PC-3 (cell line): Measurements from ENCODE around the gene GSTM3. TPM values are rescaled to one million over a fixed set of nuclear protein-coding genes. Genes with fewer than 3 reads are reported as not detected.

Source experiments
- ATAC-seq: fragments of 200-7000 bp; cut with Tn5 transposase; 2 replicates; pipeline ENCODE4 v1.9.1; 2020; ENCODE audit warnings: mild to moderate bottlenecking, moderate library complexity
- BruUV-seq: library from RNA; stranded (reverse); fragments of 400-500 nt; replicated peaks from 2 replicates; lab custom pipeline; 2021; lab: Mats Ljungman, UMichigan
- CTCF ChIA-PET: fragments of 300-600 bp; sonication (Branson Sonifier 250); formaldehyde crosslinking; loops from one replicate; lab custom pipeline; 2022; ENCODE audit warnings: antibody characterized with exemption; lab: Charles Lee
- POLR2A ChIA-PET: fragments of 300-600 bp; sonication (Branson Sonifier 250); formaldehyde crosslinking; loops from one replicate; lab custom pipeline; 2022; ENCODE audit warnings: antibody characterized with exemption; ENCODE audit not compliant: unreplicated experiment; lab: Charles Lee
- DNase-seq: peaks from one replicate; pipeline ENCODE4 v3.0.0-alpha.2; 2015
- H2AFZ ChIP-seq: fragments of 300-600 bp; sonication (generic); 2 replicates; pipeline ENCODE4 v1.6.0; 2016; ENCODE audit warnings: antibody characterized with exemption, low read length
- H3F3A ChIP-seq: fragments of 300-600 bp; sonication (generic); one replicate; pipeline ENCODE4 v1.6.0; 2017; ENCODE audit warnings: antibody characterized with exemption, low read length, control low read depth, mild to moderate bottlenecking; ENCODE audit not compliant: unreplicated experiment
- H3K27ac ChIP-seq: fragments of 300-600 bp; sonication (generic); 2 replicates; pipeline ENCODE4 v1.5.1; 2016; ENCODE audit warnings: mild to moderate bottlenecking, low read length
- H3K27me3 ChIP-seq: fragments of 300-600 bp; sonication (generic); 2 replicates; pipeline ENCODE4 v1.6.1; 2016; ENCODE audit warnings: low read length, mixed read lengths
- H3K36me3 ChIP-seq: fragments of 300-600 bp; sonication (generic); 2 replicates; pipeline ENCODE4 v1.6.1; 2016; ENCODE audit warnings: low read depth, mixed run types, low read length, mixed read lengths
- H3K4me1 ChIP-seq: fragments of 300-600 bp; sonication (generic); 2 replicates; pipeline ENCODE4 v1.5.1; 2016; ENCODE audit warnings: low read length; ENCODE audit not compliant: insufficient read depth
- H3K4me2 ChIP-seq: fragments of 300-600 bp; sonication (generic); 2 replicates; pipeline ENCODE4 v1.6.0; 2016; ENCODE audit warnings: low read length
- H3K4me3 ChIP-seq: fragments of 300-600 bp; sonication (generic); 2 replicates; pipeline ENCODE4 v1.5.1; 2016; ENCODE audit warnings: mild to moderate bottlenecking, low read length, mixed read lengths
- H3K79me2 ChIP-seq: fragments of 300-600 bp; sonication (generic); 2 replicates; pipeline ENCODE4 v1.6.1; 2017; ENCODE audit warnings: low read length, mixed read lengths
- H3K9ac ChIP-seq: fragments of 300-600 bp; sonication (generic); 2 replicates; pipeline ENCODE4 v1.6.0; 2016; ENCODE audit warnings: mild to moderate bottlenecking, low read length
- H3K9me2 ChIP-seq: fragments of 300-600 bp; sonication (generic); replicated peaks from 2 replicates; pipeline ENCODE4 v1.6.1; 2016; ENCODE audit warnings: mixed run types, low read length, mixed read lengths
- H3K9me3 ChIP-seq: fragments of 300-600 bp; sonication (generic); 2 replicates; pipeline ENCODE4 v1.6.1; 2016; ENCODE audit warnings: low read length, mixed read lengths
- H4K20me1 ChIP-seq: fragments of 300-600 bp; sonication (generic); 2 replicates; pipeline ENCODE4 v1.6.1; 2016; ENCODE audit warnings: low read length, mixed read lengths
- CTCF ChIP-seq: fragments of 300-600 bp; sonication (generic); conservative IDR thresholded peaks from 2 replicates; pipeline ENCODE4 v1.5.1; 2017; ENCODE audit warnings: antibody characterized with exemption, low read depth, mild to moderate bottlenecking, low read length
- EZH2 ChIP-seq: fragments of 300-600 bp; sonication (generic); IDR thresholded peaks from one replicate; pipeline ENCODE4 v1.6.1; 2017; ENCODE audit warnings: antibody characterized with exemption, mild to moderate bottlenecking, low read length; ENCODE audit not compliant: unreplicated experiment
- EZH2phosphoT487 ChIP-seq: fragments of 300-600 bp; sonication (generic); IDR thresholded peaks from 2 replicates; pipeline ENCODE4 v1.6.1; 2018; ENCODE audit warnings: mild to moderate bottlenecking, antibody characterized with exemption, low read length, borderline replicate concordance
- intact Hi-C: fragments of 100-400 bp; cut with micrococcal nuclease; formaldehyde crosslinking; loops from 2 replicates; pipeline ENCODE4 v1.9.0; 2023
- total RNA-seq: library from RNA; depleted of rRNA; stranded (reverse); fragments of >200 nt; gene quantifications from 2 replicates; pipeline ENCODE4 v1.2.3, GENCODE V29; 2014

Gene GSTM3
- total RNA-seq, 1 experiment from 2014 or later, result 76.6 TPM

DNA sequence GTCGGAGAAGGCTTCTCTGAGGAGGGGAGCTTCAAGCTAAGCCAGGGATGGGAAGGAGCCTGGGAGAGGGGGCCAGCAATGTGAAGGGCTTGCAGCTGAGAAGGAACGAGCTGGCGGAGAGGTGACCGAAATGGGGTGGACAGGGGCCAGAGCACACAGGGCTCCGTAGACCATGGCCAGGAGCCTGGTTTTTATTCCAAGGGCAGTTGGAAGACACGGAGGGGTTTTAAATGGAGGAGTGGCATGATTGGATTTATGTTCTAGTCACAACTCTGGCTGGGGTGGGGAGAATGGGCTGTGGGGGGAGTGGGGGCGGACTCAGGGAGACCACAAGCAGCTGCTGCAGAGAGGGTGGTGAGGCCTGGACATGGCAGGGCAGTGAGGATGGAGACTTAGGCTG lies 28.0 kb upstream of the GSTM3 start:
- no peak for DNase-seq
- intact Hi-C loops, result no loop called here
- no TSS peak for BruUV-seq
- ATAC-seq, result no peak
- ChIA-PET CTCF (no interaction called here), POLR2A (no interaction called here)
- Histone ChIP-seq H3K9me2 (no peaks in the 10 kb centered on the region), H3K9ac (no peak overlapping the region), H3K9me3 (no peaks in the 10 kb centered on the region), H3K79me2 (no peaks in the 10 kb centered on the region), H3K4me2 (no peak overlapping the region), H3K4me3 (no peak overlapping the region), H4K20me1 (no peaks in the 10 kb centered on the region), H3K27ac (no peak overlapping the region), H3K4me1 (peaks cover 7% of the 10 kb centered on the region; the same call in 1 of the 2 replicates), H3K36me3 (no peaks in the 10 kb centered on the region), H2AFZ (no peak overlapping the region), H3F3A (no peaks in the 10 kb centered on the region), H3K27me3 (no peaks in the 10 kb centered on the region)
- TF ChIP-seq CTCF (no peak), EZH2 (no peak), EZH2phosphoT487 (no peak)

GRCh38 chr1:109768335-109768650 lies 27.5 kb upstream of the GSTM3 start:
- H3K9me3 ChIP-seq, result no peaks in the 10 kb centered on the region
- POLR2A ChIA-PET, result no interaction called here

More at GRCh38 chr1:109768335-109768650, 27.5 kb upstream of the GSTM3 start:
- Histone ChIP-seq H4K20me1 (no peaks in the 10 kb centered on the region), H3K9ac (no peak overlapping the region), H3F3A (no peaks in the 10 kb centered on the region), H3K4me3 (no peak overlapping the region), H3K4me2 (no peak overlapping the region), H3K36me3 (no peaks in the 10 kb centered on the region), H3K9me2 (no peaks in the 10 kb centered on the region), H3K79me2 (no peaks in the 10 kb centered on the region), H3K27me3 (no peaks in the 10 kb centered on the region), H3K27ac (no peak overlapping the region), H2AFZ (no peak overlapping the region), H3K4me1 (peaks cover 9% of the 10 kb centered on the region)
- ATAC-seq (no peak), DNase-seq (no peak)
- CTCF ChIA-PET, result no interaction called here
- TF ChIP-seq EZH2, result no peak
- TF ChIP-seq EZH2phosphoT487, result no peak
- no peak for TF ChIP-seq CTCF
- no TSS peak for BruUV-seq
- intact Hi-C loops, result no loop called here
